Daoy (cell line): Measurements from ENCODE around the gene ECPAS. TPM values are rescaled to one million over a fixed set of nuclear protein-coding genes. Genes with fewer than 3 reads are reported as not detected.
"Not testable (repeated sequence)": the region's sequence is repeated elsewhere in the genome, so short reads cannot be mapped to it uniquely, and the experiment has no call there.

Experiments
- DNase-seq: peaks from one replicate; pipeline ENCODE4 v3.0.0-alpha.2; 2015; ENCODE audit warnings: low read depth
- total RNA-seq: library from RNA; depleted of rRNA; stranded (reverse); fragments of >200 nt; shearing (Covaris generic); gene quantifications from 2 replicates; pipeline ENCODE4 v1.2.3, GENCODE V29; 2014; rRNA removed

ECPAS gene, protein sequence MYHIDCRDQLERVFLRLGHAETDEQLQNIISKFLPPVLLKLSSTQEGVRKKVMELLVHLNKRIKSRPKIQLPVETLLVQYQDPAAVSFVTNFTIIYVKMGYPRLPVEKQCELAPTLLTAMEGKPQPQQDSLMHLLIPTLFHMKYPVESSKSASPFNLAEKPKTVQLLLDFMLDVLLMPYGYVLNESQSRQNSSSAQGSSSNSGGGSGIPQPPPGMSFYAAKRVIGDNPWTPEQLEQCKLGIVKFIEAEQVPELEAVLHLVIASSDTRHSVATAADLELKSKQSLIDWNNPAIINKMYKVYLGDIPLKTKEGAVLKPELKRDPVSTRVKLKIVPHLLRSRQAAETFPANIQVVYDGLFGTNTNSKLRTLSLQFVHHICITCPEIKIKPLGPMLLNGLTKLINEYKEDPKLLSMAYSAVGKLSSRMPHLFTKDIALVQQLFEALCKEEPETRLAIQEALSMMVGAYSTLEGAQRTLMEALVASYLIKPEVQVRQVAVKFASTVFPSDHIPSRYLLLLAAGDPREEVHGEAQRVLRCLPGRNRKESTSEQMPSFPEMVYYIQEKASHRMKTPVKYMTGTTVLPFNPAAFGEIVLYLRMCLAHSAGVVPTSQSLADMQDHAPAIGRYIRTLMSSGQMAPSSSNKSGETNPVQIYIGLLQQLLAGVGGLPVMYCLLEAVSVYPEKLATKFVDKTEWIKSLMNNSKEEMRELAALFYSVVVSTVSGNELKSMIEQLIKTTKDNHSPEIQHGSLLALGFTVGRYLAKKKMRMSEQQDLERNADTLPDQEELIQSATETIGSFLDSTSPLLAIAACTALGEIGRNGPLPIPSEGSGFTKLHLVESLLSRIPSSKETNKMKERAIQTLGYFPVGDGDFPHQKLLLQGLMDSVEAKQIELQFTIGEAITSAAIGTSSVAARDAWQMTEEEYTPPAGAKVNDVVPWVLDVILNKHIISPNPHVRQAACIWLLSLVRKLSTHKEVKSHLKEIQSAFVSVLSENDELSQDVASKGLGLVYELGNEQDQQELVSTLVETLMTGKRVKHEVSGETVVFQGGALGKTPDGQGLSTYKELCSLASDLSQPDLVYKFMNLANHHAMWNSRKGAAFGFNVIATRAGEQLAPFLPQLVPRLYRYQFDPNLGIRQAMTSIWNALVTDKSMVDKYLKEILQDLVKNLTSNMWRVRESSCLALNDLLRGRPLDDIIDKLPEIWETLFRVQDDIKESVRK (N-terminal part only)
- 92.3 and 109 TPM in 2 replicates for total RNA-seq

DNA sequence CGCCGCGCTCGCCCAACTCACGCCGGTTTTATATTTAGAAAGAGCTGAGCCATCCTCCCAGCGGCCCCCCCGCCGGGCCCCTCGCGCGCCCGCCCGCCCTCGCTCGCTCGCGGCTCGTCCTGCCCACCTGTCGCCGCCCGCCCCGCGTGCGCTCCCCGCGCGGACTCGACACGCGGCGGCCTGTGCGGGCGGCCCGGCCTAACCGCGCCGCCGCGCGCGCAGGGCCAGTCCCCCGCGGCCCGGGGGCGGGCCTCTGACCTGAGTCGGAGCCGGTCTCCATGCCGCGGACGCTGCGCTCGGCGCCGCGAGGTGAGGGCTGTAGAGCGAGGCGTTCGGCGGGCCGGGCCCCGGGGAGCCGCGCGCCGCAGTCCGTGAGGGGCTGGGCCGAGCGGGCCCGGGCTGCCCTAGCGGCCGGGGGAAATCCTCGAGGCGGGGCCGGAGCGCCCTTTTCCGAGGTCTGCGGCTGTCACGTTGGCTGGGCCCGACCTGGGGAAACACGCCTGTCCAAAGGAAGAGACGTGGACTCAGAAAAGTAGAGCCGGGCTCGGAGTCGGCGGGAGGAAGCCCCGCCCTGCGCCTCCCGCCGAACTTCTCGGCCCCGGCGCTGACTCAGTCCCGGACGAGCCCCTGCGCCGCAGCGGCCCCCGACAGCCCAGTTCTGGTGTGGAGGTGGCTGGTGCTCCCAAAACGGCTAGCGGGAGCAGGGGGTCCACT, at the start of gene ECPAS:
ECPAS (minus strand) TSS at position 526 of the 714 bp plus-strand sequence. CDS start 11,465 bp downstream, outside the sequence.
- peak; percentile 93 for DNase-seq

DNA sequence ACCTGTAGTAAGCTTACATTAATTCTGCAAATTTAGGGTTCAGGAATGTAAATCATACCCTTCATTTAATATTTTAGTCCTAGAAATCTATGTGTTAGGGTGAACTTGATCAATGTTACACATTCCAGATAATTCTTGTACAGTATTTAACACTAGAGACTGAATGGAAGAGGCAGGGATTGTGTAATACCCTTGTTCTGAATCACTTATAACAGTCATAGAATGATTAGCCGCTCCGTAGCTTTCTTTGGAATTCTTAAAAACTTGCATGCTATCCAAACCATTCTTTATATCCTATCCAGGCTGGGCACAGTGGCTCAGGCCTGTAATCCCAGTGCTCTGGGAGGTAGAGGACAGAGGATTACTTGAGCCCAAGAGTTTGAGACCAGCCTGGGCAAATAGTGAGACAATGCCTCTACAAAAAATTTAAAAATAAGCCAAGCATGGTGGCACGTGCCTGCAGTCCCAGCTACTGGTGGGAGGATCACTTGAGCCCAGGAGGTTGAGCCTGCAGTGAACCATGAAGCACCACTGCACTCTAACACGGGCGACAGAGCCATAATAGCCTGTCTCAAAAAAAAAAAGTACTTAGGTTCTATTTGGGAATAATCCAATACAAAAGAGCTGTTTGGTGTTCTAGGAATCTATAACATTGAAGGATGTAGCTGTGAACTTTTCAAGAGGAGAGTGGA, 49.1 kb upstream of the ECPAS start:
- no peak for DNase-seq

DNA sequence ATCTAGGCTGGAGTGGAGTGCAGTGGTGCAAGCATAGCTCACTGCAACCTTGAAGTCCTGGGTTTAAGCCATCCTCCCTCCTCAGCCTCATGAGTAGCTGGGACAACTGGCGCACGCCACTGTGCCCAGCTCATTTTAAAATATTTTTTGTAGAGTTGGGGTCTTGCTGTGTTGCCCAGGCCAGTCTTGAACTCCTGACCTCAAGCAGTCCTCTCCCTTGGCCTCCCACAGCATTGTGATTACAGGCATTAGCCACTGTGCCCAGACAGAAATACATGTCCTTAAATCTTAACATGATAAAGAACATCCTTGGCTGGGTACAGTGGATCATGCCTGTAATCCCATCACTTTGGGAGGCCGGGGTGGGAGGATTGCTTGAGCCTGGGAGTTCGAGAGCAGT, 47.5 kb upstream of the ECPAS start:
- DNase-seq: no peak

DNA sequence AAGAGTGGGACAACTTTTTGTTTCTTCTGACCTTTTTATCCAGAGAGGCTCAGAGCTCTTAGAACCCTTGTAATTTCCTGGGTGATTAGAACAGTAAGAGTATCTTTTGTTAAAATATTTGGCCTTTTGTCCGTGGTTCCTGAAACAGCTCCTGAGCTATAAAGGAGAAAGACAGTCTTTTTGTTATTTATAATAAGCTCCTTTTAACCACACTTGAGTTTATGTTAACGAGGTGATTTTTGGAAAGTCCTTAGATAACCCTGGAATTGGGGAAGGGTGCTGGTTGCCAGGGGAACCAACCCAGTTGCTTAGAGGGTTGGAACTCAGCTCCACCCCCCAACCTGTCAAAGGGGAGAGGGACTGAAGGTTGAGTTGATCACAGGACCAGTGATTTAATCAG, 45.6 kb upstream of the ECPAS start:
- no peak for DNase-seq

DNA sequence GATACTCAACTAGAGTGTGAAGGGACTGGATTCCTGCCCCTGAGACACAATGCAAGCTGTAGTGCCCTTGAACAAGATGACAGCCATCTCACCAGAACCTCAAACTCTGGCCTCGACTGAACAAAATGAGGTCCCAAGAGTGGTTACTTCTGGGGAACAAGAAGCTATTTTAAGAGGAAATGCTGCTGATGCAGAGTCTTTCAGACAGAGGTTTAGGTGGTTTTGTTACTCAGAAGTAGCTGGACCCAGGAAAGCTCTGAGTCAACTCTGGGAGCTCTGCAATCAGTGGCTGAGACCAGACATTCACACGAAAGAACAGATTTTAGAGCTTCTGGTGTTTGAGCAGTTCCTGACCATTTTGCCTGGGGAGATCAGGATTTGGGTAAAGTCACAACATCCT, 43.2 kb upstream of the ECPAS start:
- no peak for DNase-seq

DNA sequence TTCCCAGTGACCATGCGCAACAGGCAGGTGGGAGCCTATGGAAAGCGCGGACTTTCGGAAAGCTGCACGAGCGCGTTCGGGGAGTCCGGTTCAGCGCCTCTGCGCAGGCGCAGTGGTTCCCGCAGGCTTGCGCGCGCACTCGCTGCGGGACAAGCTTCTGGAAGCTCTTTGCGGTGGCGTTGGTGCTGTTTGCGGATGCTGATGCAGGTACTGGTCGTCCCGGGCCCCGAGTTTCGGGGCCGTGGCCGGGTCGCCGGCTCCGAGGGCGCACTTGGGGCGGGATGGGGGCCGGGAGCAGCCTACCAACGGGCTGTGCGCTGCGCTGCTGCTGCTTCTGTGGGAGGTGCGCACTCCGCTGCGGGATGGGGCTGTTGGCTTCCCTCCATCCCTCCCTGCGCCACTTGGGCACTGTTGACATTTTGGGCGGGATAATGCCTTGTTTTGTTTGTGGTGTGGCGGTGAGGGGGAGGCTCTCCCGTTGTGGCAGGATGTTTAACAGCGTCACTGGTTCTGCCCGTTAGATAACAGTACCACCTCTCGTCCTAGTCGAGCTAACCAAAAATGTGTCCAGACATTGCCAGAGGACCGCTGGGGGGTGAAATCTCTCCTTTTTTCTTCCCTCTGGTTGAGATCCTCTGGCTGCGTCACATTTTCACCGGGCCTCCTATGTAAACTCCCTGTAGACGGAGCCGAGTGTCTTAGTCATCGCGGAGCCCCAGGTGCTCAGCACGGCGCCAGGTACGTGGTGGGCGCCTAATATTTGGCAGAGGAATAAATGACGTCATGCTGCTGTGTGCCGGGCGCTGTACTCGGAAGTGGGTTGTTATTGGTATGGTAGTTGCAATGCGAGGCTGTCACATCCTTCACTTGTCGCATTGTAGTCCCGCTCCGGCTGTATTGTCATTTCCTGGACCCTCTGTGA, 41.1 kb upstream of the ECPAS start, which contains the start of gene ZNF483:
ZNF483 (plus strand) TSS at position 124 of the 922 bp plus-strand sequence. CDS start 2,217 bp downstream, outside the sequence.
- peak; percentile 94 for DNase-seq

DNA sequence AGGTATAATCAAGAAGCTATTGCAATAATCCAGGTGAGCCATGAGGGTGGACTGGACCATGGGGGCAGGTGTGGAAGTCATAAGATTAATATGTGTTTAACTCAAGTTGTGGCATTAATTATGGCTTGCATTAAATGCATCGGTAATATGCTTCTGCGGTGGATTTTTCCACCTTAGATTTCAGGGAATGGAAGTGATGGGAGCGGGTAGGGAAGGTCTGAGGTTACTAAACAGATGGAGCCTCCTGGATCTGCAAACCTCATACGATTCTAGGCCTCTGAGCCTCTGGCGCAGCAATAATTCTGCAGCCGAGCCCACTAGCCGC, 40.5 kb upstream of the ECPAS start:
- DNase-seq: no peak

DNA sequence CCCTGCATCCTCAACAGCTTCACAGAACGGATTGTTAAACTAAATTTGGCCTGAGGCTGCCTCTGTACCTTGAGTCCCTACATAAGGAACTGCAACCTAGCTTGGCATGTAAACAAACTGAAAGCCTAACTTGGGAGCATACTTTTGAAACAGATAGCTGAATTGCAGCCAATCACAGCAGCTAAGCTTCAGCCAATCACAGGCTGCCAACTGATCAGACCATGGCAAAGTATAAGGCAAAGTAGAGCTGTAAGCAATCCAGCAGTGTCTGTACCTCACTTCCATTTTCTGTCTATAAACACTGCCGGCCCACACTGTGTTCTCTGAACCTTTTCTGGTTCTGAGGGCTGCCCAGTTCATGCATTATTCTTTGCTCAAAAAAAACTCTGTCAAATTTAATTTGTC, 31.9 kb upstream of the ECPAS start:
- DNase-seq: peak; percentile 28

DNA sequence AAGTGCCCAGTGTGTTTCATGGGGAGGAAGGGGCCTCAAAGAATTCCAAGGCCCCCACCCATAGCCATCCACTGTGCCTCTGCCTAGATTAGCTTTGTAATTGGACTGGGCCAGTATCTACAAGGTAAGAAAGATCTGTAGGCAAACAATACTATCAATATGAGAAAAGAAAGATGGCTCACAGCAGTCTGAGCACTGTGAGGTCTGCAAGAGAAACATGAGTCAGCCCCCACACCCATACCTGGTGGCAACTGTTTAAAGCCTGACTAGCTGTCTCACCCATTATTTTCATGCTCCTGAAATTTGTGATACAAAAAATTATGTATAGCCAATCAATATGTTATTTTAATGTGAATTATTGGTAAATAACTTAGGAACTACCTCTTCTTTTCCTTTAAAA, 30.8 kb upstream of the ECPAS start:
- DNase-seq: no peak

DNA sequence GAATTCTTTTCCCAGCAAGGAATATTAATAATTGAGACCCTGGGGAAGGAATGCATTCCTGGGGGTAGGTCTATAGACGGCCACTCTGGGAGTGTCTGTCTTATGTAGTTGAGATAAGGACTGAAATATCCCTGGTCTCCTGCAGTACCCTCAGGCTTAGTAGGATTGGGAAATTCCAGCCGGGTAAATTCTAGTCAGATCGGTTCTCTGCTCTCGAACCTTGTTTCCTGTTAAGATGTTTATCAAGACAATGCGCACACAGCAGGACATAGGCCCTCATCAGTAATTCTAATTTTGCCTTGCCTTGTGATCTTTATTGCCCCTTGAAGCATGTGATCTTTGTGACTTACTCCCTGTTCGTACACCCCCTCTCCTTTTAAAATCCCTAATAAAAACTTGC, 27.4 kb upstream of the ECPAS start:
- DNase-seq: not testable (repeated sequence)

DNA sequence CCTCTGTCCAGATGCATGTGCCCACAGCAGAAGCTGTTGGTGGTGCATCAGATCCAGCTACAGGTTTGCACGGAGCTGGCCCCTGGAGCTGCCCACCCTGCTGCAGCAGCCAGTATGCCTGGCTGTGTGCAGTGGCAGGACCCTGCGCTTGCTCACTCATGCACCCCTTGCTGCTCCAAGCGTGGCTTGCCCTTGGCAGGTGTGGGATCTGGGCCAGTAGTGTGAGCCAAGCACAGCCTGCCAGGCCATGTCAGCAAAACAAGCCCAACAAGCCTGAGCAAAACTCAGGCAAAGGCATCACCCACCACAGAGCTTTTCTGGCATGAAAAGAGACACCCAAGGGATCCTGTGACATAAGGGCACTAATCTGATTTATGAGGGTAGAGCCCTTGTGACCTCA, 18.3 kb upstream of the ECPAS start:
- no peak for DNase-seq

DNA sequence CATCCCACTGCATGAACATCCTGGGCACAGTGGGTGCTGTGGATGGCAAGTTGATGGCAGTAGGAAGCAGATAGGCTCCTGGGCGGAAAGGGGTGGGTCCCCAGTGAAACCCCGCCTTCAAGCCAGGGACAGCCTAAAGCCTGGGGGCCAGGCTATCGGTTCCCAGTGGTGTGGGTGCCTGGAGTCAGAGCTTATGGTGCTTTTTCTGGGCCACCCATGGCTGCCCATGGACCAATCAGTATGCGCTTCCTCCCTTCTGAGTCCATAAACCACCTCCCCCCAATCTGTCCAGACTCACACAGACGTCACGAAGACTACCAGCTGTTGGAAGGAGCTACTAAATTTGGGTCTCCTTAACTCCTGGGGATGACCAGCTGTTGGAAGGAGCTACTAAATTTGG, 17.5 kb upstream of the ECPAS start:
- no peak for DNase-seq

DNA sequence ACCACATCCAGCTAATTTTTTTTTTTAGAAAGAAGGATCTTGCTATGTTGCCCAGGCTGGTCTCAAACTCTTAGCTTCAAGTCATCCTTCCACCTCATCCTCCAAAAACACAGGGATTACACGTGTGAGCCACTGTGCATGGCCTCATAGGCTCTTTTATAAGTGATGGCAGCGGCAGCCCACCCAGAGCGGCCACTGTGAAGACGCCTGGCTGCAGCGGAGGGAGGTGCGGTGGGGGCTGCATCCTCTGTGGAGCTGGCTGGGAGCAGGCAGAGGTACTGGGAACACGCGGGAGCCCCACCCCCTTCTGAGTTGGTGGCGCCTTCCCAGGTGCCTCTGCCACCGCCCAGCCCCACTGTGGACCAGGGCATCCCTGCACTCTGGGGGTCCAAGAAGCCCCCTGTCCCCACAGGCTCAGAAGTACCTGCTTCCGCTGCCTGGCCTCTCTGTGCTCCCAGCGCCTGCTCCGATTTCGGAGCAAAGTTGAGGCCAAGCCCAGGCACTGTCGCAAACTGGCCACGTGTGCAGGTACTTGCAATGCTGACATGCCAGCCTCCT, 16.9 kb upstream of the ECPAS start:
- DNase-seq: no peak

DNA sequence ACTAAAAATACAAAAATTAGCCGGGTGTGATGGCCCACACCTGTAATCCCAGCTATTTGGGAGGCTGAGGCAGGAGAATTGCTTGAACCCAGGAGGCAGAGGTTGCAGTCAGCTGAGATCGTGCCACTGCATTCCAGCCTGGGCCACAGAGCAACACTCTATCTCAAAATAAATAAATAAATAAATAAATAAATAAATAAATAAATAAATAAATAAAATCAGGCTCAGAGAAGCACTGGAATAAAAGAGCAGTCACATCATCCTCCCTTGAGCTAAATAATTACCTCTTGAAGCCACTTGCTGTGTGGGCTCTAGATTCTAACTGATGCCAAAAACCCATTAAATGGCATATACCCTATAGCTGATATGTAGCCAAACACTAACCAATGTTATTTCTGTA, 13.0 kb upstream of the ECPAS start:
- DNase-seq: not testable (repeated sequence)

DNA sequence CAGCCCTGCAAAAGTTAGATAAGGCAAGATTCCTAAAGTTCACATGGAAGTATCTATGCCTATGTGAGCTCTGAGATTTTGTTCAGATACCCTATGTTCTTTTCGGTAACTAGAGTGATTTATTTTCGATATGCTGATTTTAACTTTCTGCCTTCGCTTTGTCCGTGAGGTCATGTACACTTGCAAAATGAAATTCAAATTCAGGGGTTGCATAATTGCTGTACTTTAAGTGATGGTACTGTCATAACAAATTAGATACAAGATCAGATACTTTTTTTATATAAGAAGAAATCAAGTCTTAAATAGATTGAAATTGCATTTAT, 350 bp upstream of the ECPAS start:
- no peak for DNase-seq

DNA sequence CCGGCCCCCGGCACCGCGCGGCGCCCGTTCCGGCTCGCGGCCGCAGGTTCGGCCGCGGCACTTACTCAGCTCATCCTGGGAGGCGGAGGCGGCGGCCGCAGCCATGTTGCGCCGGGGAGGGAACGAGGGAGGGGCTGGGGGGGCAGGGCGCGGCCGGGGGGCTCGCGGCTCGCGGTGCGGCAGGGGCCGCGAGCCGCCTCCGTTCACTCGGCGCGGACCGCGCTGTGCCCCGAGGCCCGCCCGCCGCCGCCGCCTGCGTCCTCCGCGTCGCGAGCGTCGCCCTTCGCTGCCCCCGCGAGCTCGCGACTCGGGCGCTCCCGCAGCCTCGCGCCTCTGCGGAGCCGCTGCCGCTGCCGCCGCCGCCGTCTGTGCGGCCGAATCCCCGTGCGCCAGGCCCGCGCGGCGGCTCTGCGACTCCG, 735 bp downstream of the ECPAS start:
- peak; percentile 80 for DNase-seq

DNA sequence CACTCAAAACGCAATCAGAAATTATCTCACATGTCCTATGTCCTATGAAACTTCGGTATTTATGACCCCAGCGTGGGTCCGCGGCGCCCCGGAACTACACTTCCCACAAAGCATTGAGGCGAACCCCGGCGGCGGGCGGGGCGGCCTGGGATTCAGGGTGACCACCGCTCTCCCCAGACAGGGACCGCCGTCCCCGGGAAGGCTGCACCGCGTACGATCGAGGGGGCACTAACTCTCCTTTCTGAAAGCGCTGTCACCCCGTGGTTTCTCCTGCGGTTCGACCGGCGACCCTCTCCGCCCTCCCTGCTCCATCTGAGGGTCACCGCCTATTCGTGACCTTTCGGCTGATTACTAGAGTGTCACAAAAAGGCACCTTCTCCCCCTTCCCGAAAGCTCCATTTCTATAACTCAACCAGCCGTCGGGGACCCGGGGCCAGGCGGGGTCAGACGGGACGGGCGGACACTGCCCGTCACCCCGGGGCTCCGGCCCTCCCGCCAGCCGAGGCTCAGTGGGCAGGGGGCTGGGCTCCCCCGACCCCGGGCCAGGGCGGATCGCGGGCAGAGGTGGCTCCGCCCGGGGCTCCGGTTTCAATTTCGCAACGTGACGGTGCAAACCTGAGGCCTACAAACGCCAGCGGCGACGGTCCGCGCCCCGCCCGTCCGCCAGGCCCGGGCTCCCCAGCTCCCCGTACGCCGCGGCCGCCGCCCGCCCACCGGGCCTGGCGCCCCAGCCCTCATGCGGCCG, 1.3 kb downstream of the ECPAS start:
- peak; percentile 85 for DNase-seq

DNA sequence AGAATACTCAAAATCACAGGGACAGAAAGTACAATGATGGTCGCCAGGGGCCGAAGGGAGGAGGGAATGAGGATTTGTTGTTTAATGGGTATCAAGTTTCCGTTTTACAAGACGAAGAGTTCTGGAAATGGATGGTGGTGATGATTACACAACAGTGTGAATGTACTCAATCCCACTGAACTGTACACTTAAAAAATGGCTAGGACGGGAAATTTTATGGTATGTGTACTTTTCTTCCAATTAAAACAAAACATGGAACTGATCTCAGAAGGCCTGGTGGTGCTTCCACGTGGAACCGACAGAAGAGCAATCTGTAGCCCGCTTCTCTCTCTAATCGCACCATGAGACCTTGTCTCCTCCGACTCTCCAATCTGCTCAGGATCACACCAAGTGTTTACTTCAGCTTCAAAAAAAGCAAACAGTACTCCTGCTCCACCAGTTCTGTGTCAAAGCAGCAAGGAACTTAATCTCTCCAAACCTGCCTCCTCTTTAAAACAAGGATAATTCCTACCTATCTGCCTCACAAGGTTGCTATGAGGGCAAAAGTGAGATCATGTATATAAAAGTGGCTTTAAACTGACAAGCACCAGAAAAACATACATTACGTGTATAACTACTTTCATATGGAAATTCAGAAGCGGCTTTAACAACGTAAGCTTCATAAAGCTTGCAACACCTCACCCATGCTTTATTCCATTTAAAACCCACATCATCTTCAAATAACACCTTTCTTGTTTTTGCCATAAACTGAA, 2.1 kb downstream of the ECPAS start:
- peak; percentile 56 for DNase-seq
